Neuron (in vitro differentiated cells): ENCODE results near the gene PSMD1.

Source experiments
- H2AFZ ChIP-seq: one replicate; pipeline ENCODE4 v1.6.1; 2013; ENCODE audit warnings: low read depth, mild to moderate bottlenecking, inconsistent platforms, low read length, moderate library complexity
- H3K27me3 ChIP-seq: one replicate; pipeline ENCODE4 v1.6.1; 2013; ENCODE audit warnings: low read length; ENCODE audit not compliant: insufficient read depth
- H3K36me3 ChIP-seq: one replicate; pipeline ENCODE4 v1.6.1; 2013; ENCODE audit warnings: low read length; ENCODE audit not compliant: insufficient read depth
- H3K4me1 ChIP-seq: one replicate; pipeline ENCODE4 v1.6.1; 2013; ENCODE audit warnings: low read length; ENCODE audit not compliant: insufficient read depth
- H3K4me3 ChIP-seq: 2 replicates; pipeline ENCODE4 v1.5.1; 2013; ENCODE audit warnings: mild to moderate bottlenecking, low read length, moderate library complexity
- H3K9me3 ChIP-seq: one replicate; pipeline ENCODE4 v1.6.1; 2013; ENCODE audit warnings: low read length

PSMD1 gene

GRCh38 chr2:231213931-231214642 lies 157.4 kb downstream of the PSMD1 start:
- H2AFZ ChIP-seq: no peak overlapping the region
- H3K9me3 ChIP-seq: no peaks in the 10 kb centered on the region
- H3K27me3 ChIP-seq: no peaks in the 10 kb centered on the region
- peaks cover 74% of the 10 kb centered on the region for H3K36me3 ChIP-seq
- no peak overlapping the region for H3K4me3 ChIP-seq
- H3K4me1 ChIP-seq: no peaks in the 10 kb centered on the region

- Histone ChIP-seq H3K36me3 (peaks cover 80% of the 10 kb centered on the region), H3K9me3 (no peaks in the 10 kb centered on the region), H3K4me3 (no peak overlapping the region)
Measured at GRCh38 chr2:231218366-231218765, 161.7 kb downstream of the PSMD1 start.

GRCh38 chr2:231219289-231219688 lies 162.6 kb downstream of the PSMD1 start:
- H2AFZ ChIP-seq: no peak overlapping the region
- no peak overlapping the region for H3K4me3 ChIP-seq
- no peaks in the 10 kb centered on the region for H3K4me1 ChIP-seq
- peaks cover 81% of the 10 kb centered on the region for H3K36me3 ChIP-seq
- no peaks in the 10 kb centered on the region for H3K27me3 ChIP-seq
- H3K9me3 ChIP-seq: no peaks in the 10 kb centered on the region

More at GRCh38 chr2:231218366-231218765, 161.7 kb downstream of the PSMD1 start:
- Histone ChIP-seq H3K4me1 (no peaks in the 10 kb centered on the region), H2AFZ (no peak overlapping the region), H3K27me3 (no peaks in the 10 kb centered on the region)

- Histone ChIP-seq H3K36me3 (peaks cover 67% of the 10 kb centered on the region), H2AFZ (no peak overlapping the region), H3K4me3 (no peak overlapping the region), H3K9me3 (no peaks in the 10 kb centered on the region), H3K4me1 (no peaks in the 10 kb centered on the region), H3K27me3 (no peaks in the 10 kb centered on the region)
Measured at GRCh38 chr2:231221761-231222160, 165.1 kb downstream of the PSMD1 start.
